Measurements from ENCODE around the gene TM7SF3.

The TM7SF3 gene

DNA sequence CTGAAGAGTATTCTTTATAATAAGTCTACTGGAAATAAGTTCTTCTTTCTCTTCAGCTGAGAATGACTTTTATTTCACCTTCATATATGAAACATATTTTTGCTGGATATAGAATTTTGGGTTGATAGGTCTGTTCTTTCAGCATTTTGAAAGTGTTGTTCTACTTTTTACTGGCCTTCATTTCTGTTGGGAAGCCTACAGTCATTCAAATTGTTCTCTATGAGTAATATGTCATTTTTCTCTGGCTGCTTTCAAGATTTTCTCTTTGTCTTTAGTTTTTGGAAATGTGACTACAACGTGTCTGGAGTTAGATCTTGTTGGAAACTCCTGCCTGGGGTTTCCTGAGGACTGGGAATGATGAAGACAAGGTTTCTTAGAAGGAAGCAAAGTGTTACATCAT, 65.9 kb downstream of the TM7SF3 start:
- TF ChIP-seq, protein P1, sequence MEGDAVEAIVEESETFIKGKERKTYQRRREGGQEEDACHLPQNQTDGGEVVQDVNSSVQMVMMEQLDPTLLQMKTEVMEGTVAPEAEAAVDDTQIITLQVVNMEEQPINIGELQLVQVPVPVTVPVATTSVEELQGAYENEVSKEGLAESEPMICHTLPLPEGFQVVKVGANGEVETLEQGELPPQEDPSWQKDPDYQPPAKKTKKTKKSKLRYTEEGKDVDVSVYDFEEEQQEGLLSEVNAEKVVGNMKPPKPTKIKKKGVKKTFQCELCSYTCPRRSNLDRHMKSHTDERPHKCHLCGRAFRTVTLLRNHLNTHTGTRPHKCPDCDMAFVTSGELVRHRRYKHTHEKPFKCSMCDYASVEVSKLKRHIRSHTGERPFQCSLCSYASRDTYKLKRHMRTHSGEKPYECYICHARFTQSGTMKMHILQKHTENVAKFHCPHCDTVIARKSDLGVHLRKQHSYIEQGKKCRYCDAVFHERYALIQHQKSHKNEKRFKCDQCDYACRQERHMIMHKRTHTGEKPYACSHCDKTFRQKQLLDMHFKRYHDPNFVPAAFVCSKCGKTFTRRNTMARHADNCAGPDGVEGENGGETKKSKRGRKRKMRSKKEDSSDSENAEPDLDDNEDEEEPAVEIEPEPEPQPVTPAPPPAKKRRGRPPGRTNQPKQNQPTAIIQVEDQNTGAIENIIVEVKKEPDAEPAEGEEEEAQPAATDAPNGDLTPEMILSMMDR (IDR thresholded peaks at IDR 0.05; ENCODE audit: low read depth, low read length) = no peak
- H3K4me3 ChIP-seq (ENCODE audit: low read depth, low read length) = no peak overlapping the region
- in situ Hi-C loops (cut with HindIII; ENCODE audit: low sequenced_read_pairs) = no loop called here
- no peak for DNase-seq (ENCODE audit: low read depth, low spot score)

DNA sequence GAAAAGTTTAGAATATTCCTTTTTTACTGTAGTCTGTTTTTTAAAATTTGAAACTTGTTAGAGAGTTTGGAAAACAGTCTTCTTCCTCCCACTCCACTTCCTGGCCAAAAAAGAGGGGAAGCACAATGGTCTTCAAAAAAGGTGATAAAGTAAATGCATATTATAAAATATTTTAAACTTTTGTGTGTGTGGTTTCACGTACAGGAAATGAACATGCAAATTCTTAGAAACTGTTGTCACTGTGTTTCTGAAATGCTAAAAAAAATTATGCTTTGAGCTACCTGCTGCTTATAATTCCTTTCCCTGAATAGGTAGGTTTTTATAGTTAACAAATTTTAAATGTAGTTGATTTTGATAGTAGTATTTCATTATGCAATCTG, 73.0 kb downstream of the TM7SF3 start:
- no peak for DNase-seq (ENCODE audit: low read depth, low spot score)
- TF ChIP-seq, protein P1 (IDR thresholded peaks at IDR 0.05; ENCODE audit: low read depth, low read length) = no peak
- in situ Hi-C loops (cut with HindIII; ENCODE audit: low sequenced_read_pairs) = no loop called here
- H3K4me3 ChIP-seq (ENCODE audit: low read depth, low read length) = no peak overlapping the region

DNA sequence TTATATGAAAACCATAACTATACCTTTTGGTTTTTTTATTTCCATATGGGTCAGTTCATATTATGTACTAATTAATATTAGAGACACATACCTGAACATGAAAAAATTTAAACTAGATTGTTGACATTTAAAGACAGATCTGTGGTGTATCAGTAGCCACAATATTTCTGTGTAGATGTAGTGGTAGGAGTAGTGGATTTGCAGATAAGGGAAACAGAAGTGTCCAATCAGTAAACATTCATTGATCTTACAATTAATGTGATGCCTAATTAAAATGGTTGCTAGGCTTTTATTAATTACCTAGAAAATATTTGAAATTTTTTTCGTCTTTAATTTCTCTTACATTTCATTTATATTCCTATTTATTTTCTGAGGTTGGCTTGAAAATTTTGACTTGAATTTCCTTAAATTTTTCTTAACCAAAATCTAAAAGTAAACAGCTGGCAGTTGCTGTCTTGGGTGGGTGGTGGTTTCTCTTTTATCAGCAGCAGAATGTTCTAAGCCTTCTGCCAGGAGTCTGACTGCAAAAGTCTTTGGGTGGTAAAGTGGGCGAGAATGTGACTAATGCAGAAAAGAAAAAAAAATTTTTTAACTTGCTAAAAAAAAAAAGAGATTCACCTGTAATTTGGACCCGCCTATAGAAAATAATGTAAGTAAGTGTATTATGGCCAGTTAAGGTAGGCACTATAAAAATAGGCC, 73.5 kb downstream of the TM7SF3 start:
- in situ Hi-C loops (cut with HindIII; ENCODE audit: low sequenced_read_pairs) = no loop called here
- DNase-seq (ENCODE audit: low read depth, low spot score) = peak; percentile 8
- TF ChIP-seq, protein P1 (IDR thresholded peaks at IDR 0.05; ENCODE audit: low read depth, low read length) = no peak
- H3K4me3 ChIP-seq (ENCODE audit: low read depth, low read length) = no peak overlapping the region

DNA sequence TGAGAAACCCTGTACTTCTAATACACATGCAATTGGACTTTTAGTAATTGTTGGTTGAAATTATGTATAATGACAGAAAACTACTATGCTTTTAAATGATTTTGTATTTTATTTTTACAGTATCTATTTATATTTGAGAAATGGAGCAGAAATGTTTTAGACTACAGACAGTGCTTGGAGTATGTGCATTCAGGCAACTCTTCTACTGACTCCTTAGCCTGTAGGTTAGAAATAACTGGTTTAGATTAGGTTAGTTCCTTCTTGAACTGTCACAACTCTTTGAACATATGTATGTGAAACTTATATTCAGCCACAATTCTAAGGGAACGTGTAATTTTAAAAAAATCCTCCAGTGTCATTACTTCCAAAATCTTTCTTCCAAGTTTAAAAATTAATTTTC, 74.2 kb downstream of the TM7SF3 start:
- TF ChIP-seq, protein P1 (IDR thresholded peaks at IDR 0.05; ENCODE audit: low read depth, low read length) = no peak
- in situ Hi-C loops (cut with HindIII; ENCODE audit: low sequenced_read_pairs) = no loop called here
- H3K4me3 ChIP-seq (ENCODE audit: low read depth, low read length) = no peak overlapping the region
- no peak for DNase-seq (ENCODE audit: low read depth, low spot score)

DNA sequence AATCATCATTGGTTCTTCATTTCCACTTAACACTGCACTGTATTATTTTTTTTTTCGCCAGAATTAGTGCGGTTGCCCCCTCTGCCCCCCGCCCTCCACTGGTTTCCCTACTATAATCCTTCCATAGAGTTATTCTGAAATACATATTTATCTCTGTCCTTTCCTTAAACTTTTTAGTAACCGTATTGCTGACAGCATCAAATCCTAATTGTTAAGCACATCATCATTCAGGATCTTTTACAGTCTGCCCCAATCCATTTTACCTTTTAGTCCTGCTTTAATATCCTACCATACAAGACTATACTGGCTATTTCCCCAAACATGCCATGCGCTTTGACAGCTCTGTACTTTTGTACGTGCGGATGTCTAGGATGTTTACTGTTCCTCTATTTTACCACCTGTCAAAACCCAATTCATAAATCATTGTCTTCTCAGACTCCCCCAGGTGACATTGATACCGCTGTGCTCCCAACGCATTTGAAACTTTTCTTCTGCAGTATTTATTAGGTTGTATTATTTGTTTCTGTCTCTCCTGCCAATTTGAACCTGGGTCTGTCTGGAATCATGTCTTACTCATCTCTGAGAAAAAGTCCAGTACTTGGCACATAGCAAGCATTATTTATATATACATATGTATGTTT, 74.9 kb downstream of the TM7SF3 start:
- in situ Hi-C loops (cut with HindIII; ENCODE audit: low sequenced_read_pairs) = no loop called here
- peak; percentile 15 for DNase-seq (ENCODE audit: low read depth, low spot score)
- TF ChIP-seq, protein P1 (IDR thresholded peaks at IDR 0.05; ENCODE audit: low read depth, low read length) = no peak
- peak overlapping the region; percentile 78 for H3K4me3 ChIP-seq (ENCODE audit: low read depth, low read length)

DNA sequence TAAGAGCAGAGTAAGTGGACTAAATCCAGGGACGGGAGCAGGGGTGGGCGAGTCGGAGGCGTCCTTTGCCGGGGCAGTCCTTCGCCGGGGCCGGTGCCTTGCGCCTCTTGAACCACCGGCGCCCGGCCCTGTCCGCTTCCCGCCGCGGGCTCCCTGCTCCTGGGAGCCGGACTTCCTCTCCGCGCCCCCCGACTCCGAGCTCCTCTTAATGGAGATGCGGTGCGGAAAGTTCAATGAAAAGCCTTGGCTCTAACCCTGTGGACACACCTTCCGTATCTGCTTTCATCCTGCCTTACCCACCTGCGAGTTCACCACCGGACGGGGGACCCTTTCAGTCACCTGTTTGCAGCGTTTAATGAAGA, 75.5 kb downstream of the TM7SF3 start:
- H3K4me3 ChIP-seq (ENCODE audit: low read depth, low read length) = peak overlapping the region; percentile 78
- TF ChIP-seq, protein P1 (IDR thresholded peaks at IDR 0.05; ENCODE audit: low read depth, low read length) = no peak
- in situ Hi-C loops (cut with HindIII; ENCODE audit: low sequenced_read_pairs) = no loop called here
- DNase-seq (ENCODE audit: low read depth, low spot score) = no peak
